DOHH2 (cell line): Measurements from ENCODE around the gene H2AZ2.

Source experiments
- EZH2phosphoT487 ChIP-seq: fragments of 200-600 bp; sonication (generic); IDR thresholded peaks from 2 replicates; pipeline ENCODE4 v1.6.1; 2017; ENCODE audit warnings: borderline replicate concordance, mild to moderate bottlenecking, antibody characterized with exemption, low read length, moderate library complexity, mixed read lengths
- TF ChIP-seq, protein P1 (sequence below): fragments of 200-600 bp; sonication (generic); IDR thresholded peaks from one replicate; pipeline ENCODE4 v1.5.1; 2014; ENCODE audit warnings: antibody characterized with exemption, mild to moderate bottlenecking, low read depth, low read length; ENCODE audit not compliant: poor library complexity, severe bottlenecking

DNA sequence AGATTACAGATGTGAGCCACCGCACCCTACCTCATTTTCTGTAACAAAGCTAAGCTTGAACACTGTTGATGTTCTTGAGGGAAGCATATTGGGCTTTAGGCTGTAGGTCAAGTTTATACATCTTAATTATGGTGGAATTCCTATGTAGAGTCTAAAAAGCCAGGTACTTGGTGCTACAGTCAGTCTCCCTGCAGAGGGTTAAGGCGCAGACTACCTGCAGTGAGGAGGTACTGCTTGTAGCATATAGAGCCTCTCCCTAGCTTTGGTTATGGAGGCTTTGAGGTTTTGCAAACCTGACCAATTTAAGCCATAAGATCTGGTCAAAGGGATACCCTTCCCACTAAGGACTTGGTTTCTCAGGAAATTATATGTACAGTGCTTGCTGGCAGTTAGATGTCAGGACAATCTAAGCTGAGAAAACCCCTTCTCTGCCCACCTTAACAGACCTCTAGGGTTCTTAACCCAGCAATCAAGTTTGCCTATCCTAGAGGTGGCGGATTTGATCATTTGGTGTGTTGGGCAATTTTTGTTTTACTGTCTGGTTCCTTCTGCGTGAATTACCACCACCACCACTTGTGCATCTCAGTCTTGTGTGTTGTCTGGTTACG, 45.4 kb downstream of the H2AZ2 start:
- TF ChIP-seq, protein P1, sequence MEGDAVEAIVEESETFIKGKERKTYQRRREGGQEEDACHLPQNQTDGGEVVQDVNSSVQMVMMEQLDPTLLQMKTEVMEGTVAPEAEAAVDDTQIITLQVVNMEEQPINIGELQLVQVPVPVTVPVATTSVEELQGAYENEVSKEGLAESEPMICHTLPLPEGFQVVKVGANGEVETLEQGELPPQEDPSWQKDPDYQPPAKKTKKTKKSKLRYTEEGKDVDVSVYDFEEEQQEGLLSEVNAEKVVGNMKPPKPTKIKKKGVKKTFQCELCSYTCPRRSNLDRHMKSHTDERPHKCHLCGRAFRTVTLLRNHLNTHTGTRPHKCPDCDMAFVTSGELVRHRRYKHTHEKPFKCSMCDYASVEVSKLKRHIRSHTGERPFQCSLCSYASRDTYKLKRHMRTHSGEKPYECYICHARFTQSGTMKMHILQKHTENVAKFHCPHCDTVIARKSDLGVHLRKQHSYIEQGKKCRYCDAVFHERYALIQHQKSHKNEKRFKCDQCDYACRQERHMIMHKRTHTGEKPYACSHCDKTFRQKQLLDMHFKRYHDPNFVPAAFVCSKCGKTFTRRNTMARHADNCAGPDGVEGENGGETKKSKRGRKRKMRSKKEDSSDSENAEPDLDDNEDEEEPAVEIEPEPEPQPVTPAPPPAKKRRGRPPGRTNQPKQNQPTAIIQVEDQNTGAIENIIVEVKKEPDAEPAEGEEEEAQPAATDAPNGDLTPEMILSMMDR, result no peak
- no peak for TF ChIP-seq EZH2phosphoT487
